H9 (cell line): ENCODE results near the gene TMBIM1. TPM values are rescaled to one million over a fixed set of nuclear protein-coding genes. Genes with fewer than 3 reads are reported as not detected.

Source experiments
- DNase-seq: peaks from one replicate; pipeline ENCODE4 v3.0.0-alpha.2; 2017
- H2AFZ ChIP-seq: one replicate; pipeline ENCODE4 v1.6.1; 2013; ENCODE audit warnings: mild to moderate bottlenecking, low read length, control low read depth, moderate library complexity
- H2AK5ac ChIP-seq: 2 replicates; pipeline ENCODE4 v1.6.1; 2013; ENCODE audit warnings: low read length, control low read depth, mixed read lengths; ENCODE audit not compliant: insufficient read length
- H2BK120ac ChIP-seq: one replicate; pipeline ENCODE4 v1.6.1; 2013; ENCODE audit warnings: low read depth, mild to moderate bottlenecking, low read length, control low read depth, inconsistent platforms; ENCODE audit not compliant: poor library complexity, severe bottlenecking
- H2BK12ac ChIP-seq: 2 replicates; pipeline ENCODE4 v1.6.1; 2013; ENCODE audit warnings: low read length, control low read depth, mixed read lengths, low read depth; ENCODE audit not compliant: insufficient read length
- H2BK15ac ChIP-seq: 2 replicates; pipeline ENCODE4 v1.6.1; 2013; ENCODE audit warnings: low read depth, low read length, control low read depth
- H2BK20ac ChIP-seq: one replicate; pipeline ENCODE4 v1.6.1; 2013; ENCODE audit warnings: low read depth, mild to moderate bottlenecking, low read length, control low read depth, inconsistent platforms; ENCODE audit not compliant: poor library complexity, severe bottlenecking
- H2BK5ac ChIP-seq: 2 replicates; pipeline ENCODE4 v1.6.1; 2013; ENCODE audit warnings: low read length, control low read depth, mixed read lengths; ENCODE audit not compliant: insufficient read length
- H3K14ac ChIP-seq: 2 replicates; pipeline ENCODE4 v1.6.1; 2013; ENCODE audit warnings: low read length, control low read depth; ENCODE audit not compliant: insufficient read depth
- H3K18ac ChIP-seq: 2 replicates; pipeline ENCODE4 v1.6.1; 2013; ENCODE audit warnings: low read depth, mild to moderate bottlenecking, mixed read lengths, low read length, control low read depth; ENCODE audit not compliant: insufficient read length
- H3K23ac ChIP-seq: 2 replicates; pipeline ENCODE4 v1.6.1; 2013; ENCODE audit warnings: low read length, control low read depth, mixed read lengths, low read depth; ENCODE audit not compliant: insufficient read length
- H3K23me2 ChIP-seq: 2 replicates; pipeline ENCODE4 v1.6.1; 2013; ENCODE audit warnings: low read depth, mild to moderate bottlenecking, mixed read lengths, low read length, control low read depth; ENCODE audit not compliant: insufficient read length, poor library complexity, severe bottlenecking
- H3K27ac ChIP-seq: 2 replicates; pipeline ENCODE4 v1.5.1; 2013; ENCODE audit warnings: low read length, control low read depth, mixed read lengths, low read depth; ENCODE audit not compliant: insufficient read length
- H3K27me3 ChIP-seq: 2 replicates; pipeline ENCODE4 v1.6.1; 2013; ENCODE audit warnings: low read length, control low read depth, inconsistent platforms; ENCODE audit not compliant: insufficient read depth
- H3K4ac ChIP-seq: 2 replicates; pipeline ENCODE4 v1.6.1; 2013; ENCODE audit warnings: low read depth, mild to moderate bottlenecking, control low read depth, inconsistent platforms, low read length, moderate library complexity
- H3K4me1 ChIP-seq: 2 replicates; pipeline ENCODE4 v1.6.1; 2013; ENCODE audit warnings: low read length, control low read depth, inconsistent platforms; ENCODE audit not compliant: insufficient read depth
- H3K4me2 ChIP-seq: 2 replicates; pipeline ENCODE4 v1.6.1; 2013; ENCODE audit warnings: low read length, control low read depth, mixed read lengths; ENCODE audit not compliant: insufficient read length, insufficient read depth
- H3K56ac ChIP-seq: 2 replicates; pipeline ENCODE4 v1.6.1; 2013; ENCODE audit warnings: low read depth, mild to moderate bottlenecking, mixed read lengths, low read length, control low read depth; ENCODE audit not compliant: insufficient read length
- H3K79me1 ChIP-seq: 2 replicates; pipeline ENCODE4 v1.6.1; 2013; ENCODE audit warnings: low read depth, mild to moderate bottlenecking, moderate library complexity, low read length, control low read depth, inconsistent platforms; ENCODE audit not compliant: insufficient read depth, poor library complexity, severe bottlenecking
- H3K79me2 ChIP-seq: 2 replicates; pipeline ENCODE4 v1.6.1; 2013; ENCODE audit warnings: low read length, control low read depth, inconsistent platforms; ENCODE audit not compliant: insufficient read depth
- H3K9ac ChIP-seq: 2 replicates; pipeline ENCODE4 v1.6.1; 2013; ENCODE audit warnings: low read length, control low read depth, mixed read lengths; ENCODE audit not compliant: insufficient read length; ENCODE audit errors: extremely low read depth
- H3K9me3 ChIP-seq: one replicate; pipeline ENCODE4 v1.6.1; 2013; ENCODE audit warnings: low read depth, low read length, inconsistent platforms; ENCODE audit not compliant: control insufficient read depth
- H3T11ph ChIP-seq: one replicate; pipeline ENCODE4 v1.6.1; 2013; ENCODE audit warnings: mild to moderate bottlenecking, low read length, control low read depth, inconsistent platforms
- H4K20me1 ChIP-seq: one replicate; pipeline ENCODE4 v1.6.1; 2013; ENCODE audit not compliant: control insufficient read depth, insufficient read length, insufficient read depth
- H4K5ac ChIP-seq: 2 replicates; pipeline ENCODE4 v1.6.1; 2013; ENCODE audit warnings: low read depth, mild to moderate bottlenecking, mixed read lengths, low read length, control low read depth; ENCODE audit not compliant: insufficient read length
- H4K8ac ChIP-seq: replicated peaks from 2 replicates; pipeline ENCODE4 v1.6.1; 2013; ENCODE audit warnings: low read length, control low read depth, mixed read lengths, low read depth; ENCODE audit not compliant: insufficient read length
- H4K91ac ChIP-seq: 2 replicates; pipeline ENCODE4 v1.6.1; 2013; ENCODE audit warnings: low read depth, mild to moderate bottlenecking, moderate library complexity, mixed read lengths, low read length, control low read depth; ENCODE audit not compliant: insufficient read length
- H3K27ac Mint-ChIP-seq, 3 experiments: 2 replicates in 2 of 3; 3 replicates in 1 of 3; pipeline ENCODE4 v1.8.0; 2020 to 2021; ENCODE audit warnings: mixed read lengths in 3 of 3, mild to moderate bottlenecking in 1 of 3, moderate library complexity in 1 of 3
- H3K27me3 Mint-ChIP-seq: 2 replicates; pipeline ENCODE4 v1.8.0; 2021; ENCODE audit warnings: low read depth, mild to moderate bottlenecking, moderate library complexity, mixed read lengths
- H3K36me3 Mint-ChIP-seq, 3 experiments: 2 replicates in 2 of 3; 3 replicates in 1 of 3; pipeline ENCODE4 v1.8.0; 2020 to 2021; ENCODE audit warnings: low read depth in 3 of 3, mixed read lengths in 3 of 3; ENCODE audit not compliant: insufficient read depth in 1 of 3
- H3K4me1 Mint-ChIP-seq, 2 experiments: 2 replicates each; pipeline ENCODE4 v1.8.0; 2020; ENCODE audit warnings: mixed read lengths in 2 of 2
- H3K4me3 Mint-ChIP-seq, 2 experiments: 2 replicates in 1 of 2; 3 replicates in 1 of 2; pipeline ENCODE4 v1.8.0; 2020 to 2021; ENCODE audit warnings: mild to moderate bottlenecking in 2 of 2, mixed read lengths in 2 of 2, moderate library complexity in 1 of 2
- H3K9me3 Mint-ChIP-seq, 2 experiments: 2 replicates in 1 of 2; 3 replicates in 1 of 2; pipeline ENCODE4 v1.8.0; 2020; ENCODE audit warnings: mild to moderate bottlenecking in 2 of 2, mixed read lengths in 2 of 2, moderate library complexity in 1 of 2
- WGBS: extraction: QIAGEN DNeasy Blood & Tissue Kit; methylation state at CpG from one replicate; pipeline ENCODE4 v1.1.7; 2013; ENCODE audit warnings: missing lambda C conversion rate, low lambda C conversion rate, mixed read lengths; ENCODE audit not compliant: insufficient read length; ENCODE audit errors: extremely low coverage; 5-methylcytosine and 5-hydroxymethylcytosine counted together
- total RNA-seq: library from RNA; stranded (reverse); gene quantifications from 2 replicates; pipeline ENCODE4 v1.2.1, GENCODE V29; 2021
- TF ChIP-seq, protein P1 (sequence below): fragments of 200-600 bp; sonication (generic); conservative IDR thresholded peaks from 3 replicates; pipeline ENCODE4 v1.8.0; 2021; ENCODE audit warnings: antibody characterized with exemption, mild to moderate bottlenecking

Gene TMBIM1
- total RNA-seq, 1 experiment from 2014 or later, result 17.4 TPM

DNA sequence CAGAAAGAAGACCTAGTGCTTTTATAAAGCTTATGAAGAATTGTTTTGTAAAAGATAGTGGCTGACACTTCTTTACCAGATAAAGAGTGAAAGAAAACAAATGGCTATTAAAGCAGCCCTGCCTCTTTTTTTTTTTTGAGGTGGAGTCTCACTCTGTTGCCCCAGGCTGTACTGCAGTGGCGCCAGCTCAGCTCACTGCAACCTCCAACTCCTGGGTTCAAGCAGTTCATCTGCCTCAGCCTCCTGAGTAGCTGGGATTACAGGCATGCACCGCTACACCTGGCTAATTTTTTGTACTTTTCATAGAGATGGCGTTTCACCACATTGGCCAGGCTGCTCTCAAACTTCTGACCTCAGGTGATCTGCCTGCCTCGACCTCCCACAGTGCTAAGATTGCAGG, 62.5 kb downstream of the TMBIM1 start:
- Histone ChIP-seq H4K91ac (no peak overlapping the region), H3K56ac (no peak overlapping the region), H3K27ac (no peak overlapping the region), H3K79me2 (peaks cover 2% of the 10 kb centered on the region; the same call in 1 of the 2 replicates), H4K20me1 (no peaks in the 10 kb centered on the region), H3K9ac (no peak overlapping the region), H2BK12ac (no peak overlapping the region), H3K27me3 (no peaks in the 10 kb centered on the region), H3K4me1 (no peaks in the 10 kb centered on the region), H2BK120ac (no peak overlapping the region), H2AFZ (no peak overlapping the region), H2BK15ac (no peak overlapping the region), H2BK20ac (no peak overlapping the region), H2BK5ac (no peak overlapping the region), H3K14ac (no peak overlapping the region), H3T11ph (no peak overlapping the region), H4K8ac (no peak overlapping the region), H3K18ac (no peak overlapping the region), H3K79me1 (peaks cover 2% of the 10 kb centered on the region), H3K9me3 (no peaks in the 10 kb centered on the region), H3K23ac (no peak overlapping the region), H3K23me2 (no peaks in the 10 kb centered on the region), H3K4me2 (no peak overlapping the region), H4K5ac (no peak overlapping the region), H2AK5ac (no peak overlapping the region), H3K4ac (no peak overlapping the region)
- TF ChIP-seq, protein P1, sequence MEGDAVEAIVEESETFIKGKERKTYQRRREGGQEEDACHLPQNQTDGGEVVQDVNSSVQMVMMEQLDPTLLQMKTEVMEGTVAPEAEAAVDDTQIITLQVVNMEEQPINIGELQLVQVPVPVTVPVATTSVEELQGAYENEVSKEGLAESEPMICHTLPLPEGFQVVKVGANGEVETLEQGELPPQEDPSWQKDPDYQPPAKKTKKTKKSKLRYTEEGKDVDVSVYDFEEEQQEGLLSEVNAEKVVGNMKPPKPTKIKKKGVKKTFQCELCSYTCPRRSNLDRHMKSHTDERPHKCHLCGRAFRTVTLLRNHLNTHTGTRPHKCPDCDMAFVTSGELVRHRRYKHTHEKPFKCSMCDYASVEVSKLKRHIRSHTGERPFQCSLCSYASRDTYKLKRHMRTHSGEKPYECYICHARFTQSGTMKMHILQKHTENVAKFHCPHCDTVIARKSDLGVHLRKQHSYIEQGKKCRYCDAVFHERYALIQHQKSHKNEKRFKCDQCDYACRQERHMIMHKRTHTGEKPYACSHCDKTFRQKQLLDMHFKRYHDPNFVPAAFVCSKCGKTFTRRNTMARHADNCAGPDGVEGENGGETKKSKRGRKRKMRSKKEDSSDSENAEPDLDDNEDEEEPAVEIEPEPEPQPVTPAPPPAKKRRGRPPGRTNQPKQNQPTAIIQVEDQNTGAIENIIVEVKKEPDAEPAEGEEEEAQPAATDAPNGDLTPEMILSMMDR, result no peak
- Mint-ChIP-seq H3K9me3 (no peaks in the 10 kb centered on the region), H3K4me1 (no peaks in the 10 kb centered on the region), H3K4me3 (no peak overlapping the region), H3K27ac (no peak overlapping the region), H3K36me3 (peaks cover 44 to 90% (median 82%) of the 10 kb centered on the region in 3 experiments), H3K27me3 (no peaks in the 10 kb centered on the region)
- no peak for DNase-seq
- WGBS, result no CpG with 5 or more reads among the region's 4 CpGs
